Activated CD4-positive, alpha-beta T cell treated with anti-CD3 and anti-CD28 coated beads for 36 hours (primary cell): ENCODE results near the gene CACHD1. TPM values are rescaled to one million over a fixed set of nuclear protein-coding genes. Genes with fewer than 3 reads are reported as not detected.

Source experiments
- ATAC-seq: fragments of 200-7000 bp; cut with Tn5 transposase; one replicate; pipeline ENCODE4 v1.10.0; 2021; ENCODE audit warnings: mild to moderate bottlenecking, moderate library complexity
- CTCF ChIA-PET: fragments of 350-600 bp; sonication (Branson Sonifier 250); formaldehyde crosslinking; loops from one replicate; lab custom pipeline; 2021; ENCODE audit warnings: antibody characterized with exemption; lab: Charles Lee
- POLR2A ChIA-PET: fragments of 350-600 bp; sonication (Branson Sonifier 250); formaldehyde crosslinking; loops from one replicate; lab custom pipeline; 2021; ENCODE audit warnings: antibody characterized with exemption, inconsistent platforms; lab: Charles Lee
- DNase-seq: peaks from one replicate; pipeline ENCODE4 v3.0.0-alpha.2; 2020
- H3K27ac Mint-ChIP-seq: one replicate; pipeline ENCODE4 v1.8.0; 2021; ENCODE audit warnings: mixed read lengths
- H3K27me3 Mint-ChIP-seq: one replicate; pipeline ENCODE4 v1.8.0; 2021; ENCODE audit warnings: mixed read lengths
- H3K36me3 Mint-ChIP-seq: one replicate; pipeline ENCODE4 v1.8.0; 2021; ENCODE audit warnings: low read depth, mixed read lengths
- H3K4me1 Mint-ChIP-seq: one replicate; pipeline ENCODE4 v1.8.0; 2021; ENCODE audit warnings: mixed read lengths
- H3K4me3 Mint-ChIP-seq: one replicate; pipeline ENCODE4 v1.8.0; 2021; ENCODE audit warnings: mild to moderate bottlenecking, moderate library complexity, mixed read lengths
- H3K9me3 Mint-ChIP-seq: one replicate; pipeline ENCODE4 v1.8.0; 2021; ENCODE audit warnings: low read depth, mixed read lengths
- intact Hi-C, 2 experiments: fragments of 100-400 bp; cut with DNase I in 1 of 2; cut with micrococcal nuclease in 1 of 2; formaldehyde crosslinking; loops; one replicate each; pipeline versions ENCODE4 v1.14.2 to v1.15.1; 2022 to 2024; cut with DNase I, micrococcal nuclease
- total RNA-seq, 2 experiments: library from RNA; stranded (reverse); gene quantifications; one replicate each; pipeline ENCODE4 v1.2.3, GENCODE V29; 2021

CACHD1 gene
- total RNA-seq, 2 experiments from 2014 or later = 1.9 to 2.3 TPM

GRCh38 chr1:64539781-64540218 lies 69.9 kb downstream of the CACHD1 start:
- ATAC-seq (no peak), DNase-seq (peak; percentile 17)
- ChIA-PET POLR2A (no interaction called here), CTCF (interaction anchor here (1.0 kb wide), 1 partner anchor 11 kb away, joined by 3 read pairs; no protein-coding TSS in a partner anchor)
- Mint-ChIP-seq H3K4me1 (peaks cover 49% of the 10 kb centered on the region), H3K36me3 (no peaks in the 10 kb centered on the region), H3K27me3 (no peaks in the 10 kb centered on the region), H3K9me3 (no peaks in the 10 kb centered on the region), H3K4me3 (no peak overlapping the region), H3K27ac (peak overlapping the region; percentile 89)
- intact Hi-C loops = loop anchor here in 1 of 2 experiments (1.0 kb wide), 1 partner anchor 11 kb away; no protein-coding TSS in a partner anchor

- Mint-ChIP-seq H3K9me3 (no peaks in the 10 kb centered on the region), H3K4me1 (peaks cover 54% of the 10 kb centered on the region)
Observed at GRCh38 chr1:64540265-64540791, 70.4 kb downstream of the CACHD1 start.

GRCh38 chr1:64542118-64542517 lies 72.2 kb downstream of the CACHD1 start:
- Mint-ChIP-seq H3K4me3 (no peak overlapping the region), H3K27me3 (no peaks in the 10 kb centered on the region), H3K36me3 (no peaks in the 10 kb centered on the region), H3K27ac (no peak overlapping the region), H3K9me3 (no peaks in the 10 kb centered on the region), H3K4me1 (peaks cover 62% of the 10 kb centered on the region)
- intact Hi-C loops = no loop called here
- CTCF ChIA-PET = interaction anchor here (1.0 kb wide), 1 partner anchor 405 kb away, joined by 3 read pairs; no protein-coding TSS in a partner anchor
- POLR2A ChIA-PET = interaction anchor here (0.6 kb wide), 1 partner anchor 9 kb away, joined by 3 read pairs; no protein-coding TSS in a partner anchor
- no peak for DNase-seq
- no peak for ATAC-seq

More at GRCh38 chr1:64540265-64540791, 70.4 kb downstream of the CACHD1 start:
- peak; percentile 63 for ATAC-seq
- CTCF ChIA-PET = interaction anchor here (0.7 to 0.9 kb wide), 2 partner anchors 42 to 924 kb away, joined by 3 to 4 read pairs; no protein-coding TSS in a partner anchor
- no peaks in the 10 kb centered on the region for H3K27me3 Mint-ChIP-seq
- DNase-seq = no peak
- intact Hi-C loops = loop anchor here in 1 of 2 experiments (1.0 kb wide), 1 partner anchor 10 kb away; no protein-coding TSS in a partner anchor
- peak overlapping the region; percentile 40 for H3K4me3 Mint-ChIP-seq
- POLR2A ChIA-PET = no interaction called here
- H3K27ac Mint-ChIP-seq = peak overlapping the region; percentile 89
- H3K36me3 Mint-ChIP-seq = no peaks in the 10 kb centered on the region

- H3K4me1 Mint-ChIP-seq = peaks cover 58% of the 10 kb centered on the region
- DNase-seq (no peak), ATAC-seq (no peak)
- no peaks in the 10 kb centered on the region for H3K9me3 Mint-ChIP-seq
- intact Hi-C loops = no loop called here
- H3K36me3 Mint-ChIP-seq = no peaks in the 10 kb centered on the region
- ChIA-PET POLR2A (no interaction called here), CTCF (interaction anchor here (0.5 to 0.6 kb wide), 2 partner anchors 116 to 133 kb away, joined by 3 read pairs; no protein-coding TSS in a partner anchor)
- no peak overlapping the region for H3K27ac Mint-ChIP-seq
- no peak overlapping the region for H3K4me3 Mint-ChIP-seq
- no peaks in the 10 kb centered on the region for H3K27me3 Mint-ChIP-seq
Observed at GRCh38 chr1:64543831-64544230, 73.9 kb downstream of the CACHD1 start.

GRCh38 chr1:64545118-64545843 lies 75.4 kb downstream of the CACHD1 start:
- H3K4me3 Mint-ChIP-seq = no peak overlapping the region
- H3K9me3 Mint-ChIP-seq = no peaks in the 10 kb centered on the region
- ChIA-PET CTCF (interaction anchor here (0.8 kb wide), 1 partner anchor 412 kb away, joined by 3 read pairs; no protein-coding TSS in a partner anchor), POLR2A (no interaction called here)
- intact Hi-C loops = loop anchor here in 1 of 2 experiments (5.0 kb wide), 1 partner anchor 38 kb away; no protein-coding TSS in a partner anchor
- peaks cover 54% of the 10 kb centered on the region for H3K4me1 Mint-ChIP-seq
- ATAC-seq (peak; percentile 55), DNase-seq (peak; percentile 29)
- H3K27me3 Mint-ChIP-seq = no peaks in the 10 kb centered on the region
- H3K36me3 Mint-ChIP-seq = no peaks in the 10 kb centered on the region
- peak overlapping the region; percentile 55 for H3K27ac Mint-ChIP-seq

GRCh38 chr1:64546013-64546412 lies 76.1 kb downstream of the CACHD1 start:
- no peak overlapping the region for H3K27ac Mint-ChIP-seq
- peaks cover 53% of the 10 kb centered on the region for H3K4me1 Mint-ChIP-seq
- H3K4me3 Mint-ChIP-seq = no peak overlapping the region
- CTCF ChIA-PET = no interaction called here
- DNase-seq (no peak), ATAC-seq (no peak)
- intact Hi-C loops = loop anchor here in 1 of 2 experiments (5.0 kb wide), 1 partner anchor 39 kb away; no protein-coding TSS in a partner anchor
- POLR2A ChIA-PET = no interaction called here
- no peaks in the 10 kb centered on the region for H3K36me3 Mint-ChIP-seq
- H3K9me3 Mint-ChIP-seq = no peaks in the 10 kb centered on the region
- no peaks in the 10 kb centered on the region for H3K27me3 Mint-ChIP-seq

GRCh38 chr1:64549464-64550239 lies 79.7 kb downstream of the CACHD1 start:
- no peak for DNase-seq
- Mint-ChIP-seq H3K27ac (no peak overlapping the region), H3K4me3 (no peak overlapping the region), H3K4me1 (peaks cover 54% of the 10 kb centered on the region), H3K9me3 (no peaks in the 10 kb centered on the region), H3K27me3 (no peaks in the 10 kb centered on the region), H3K36me3 (no peaks in the 10 kb centered on the region)
- ChIA-PET CTCF (interaction anchor here (0.5 kb wide), 1 partner anchor 557 kb away, joined by 3 read pairs; no protein-coding TSS in a partner anchor), POLR2A (interaction anchor here (0.6 kb wide), 1 partner anchor 183 kb away, joined by 3 read pairs; no protein-coding TSS in a partner anchor)
- ATAC-seq = no peak
- intact Hi-C loops = loop anchor here (1.0 to 5.0 kb wide), 5 partner anchors 9 to 278 kb away; partner anchors contain the start of gene CACHD1 (in 1 of the 2)

GRCh38 chr1:64550510-64550909 lies 80.6 kb downstream of the CACHD1 start:
- peaks cover 46% of the 10 kb centered on the region for H3K4me1 Mint-ChIP-seq
- H3K27me3 Mint-ChIP-seq = no peaks in the 10 kb centered on the region
- H3K27ac Mint-ChIP-seq = no peak overlapping the region
- H3K4me3 Mint-ChIP-seq = peak overlapping the region; percentile 9
- POLR2A ChIA-PET = interaction anchor here (0.7 kb wide), 1 partner anchor 61 kb away, joined by 5 read pairs; no protein-coding TSS in a partner anchor
- DNase-seq (peak; percentile 38), ATAC-seq (peak; percentile 95)
- CTCF ChIA-PET = interaction anchor here (0.7 to 1.1 kb wide), 2 partner anchors 9 to 11 kb away, joined by 3 read pairs; no protein-coding TSS in a partner anchor
- H3K9me3 Mint-ChIP-seq = no peaks in the 10 kb centered on the region
- no peaks in the 10 kb centered on the region for H3K36me3 Mint-ChIP-seq
- intact Hi-C loops = loop anchor here in 1 of 2 experiments (1.0 to 5.0 kb wide), 4 partner anchors 10 to 277 kb away; partner anchors contain the start of gene CACHD1

GRCh38 chr1:64550946-64551605 lies 81.1 kb downstream of the CACHD1 start:
- POLR2A ChIA-PET = interaction anchor here (0.7 kb wide), 1 partner anchor 60 kb away, joined by 5 read pairs; no protein-coding TSS in a partner anchor
- ATAC-seq (no peak), DNase-seq (no peak)
- Mint-ChIP-seq H3K27ac (no peak overlapping the region), H3K27me3 (no peaks in the 10 kb centered on the region), H3K36me3 (no peaks in the 10 kb centered on the region), H3K4me3 (no peak overlapping the region), H3K4me1 (peaks cover 44% of the 10 kb centered on the region), H3K9me3 (no peaks in the 10 kb centered on the region)
- CTCF ChIA-PET = interaction anchor here (0.7 to 1.1 kb wide), 3 partner anchors 9 to 68 kb away, joined by 3 read pairs; no protein-coding TSS in a partner anchor
- intact Hi-C loops = loop anchor here in 1 of 2 experiments (1.0 to 5.0 kb wide), 4 partner anchors 11 to 276 kb away; partner anchors contain the start of gene CACHD1

- ChIA-PET POLR2A (no interaction called here), CTCF (interaction anchor here (0.7 to 1.1 kb wide), 2 partner anchors 13 to 248 kb away, joined by 3 read pairs; no protein-coding TSS in a partner anchor)
- DNase-seq (no peak), ATAC-seq (peak; percentile 32)
- intact Hi-C loops = loop anchor here in 1 of 2 experiments (5.0 kb wide), 1 partner anchor 274 kb away; no protein-coding TSS in a partner anchor
- H3K27me3 Mint-ChIP-seq = no peaks in the 10 kb centered on the region
- H3K27ac Mint-ChIP-seq = no peak overlapping the region
- H3K4me1 Mint-ChIP-seq = peaks cover 39% of the 10 kb centered on the region
- H3K36me3 Mint-ChIP-seq = peaks cover 4% of the 10 kb centered on the region
- no peaks in the 10 kb centered on the region for H3K9me3 Mint-ChIP-seq
- H3K4me3 Mint-ChIP-seq = no peak overlapping the region
Observed at GRCh38 chr1:64553285-64553684, 83.4 kb downstream of the CACHD1 start.
